Naive B cell (primary cell): ENCODE measurements around the gene MBOAT1. TPM values are rescaled to one million over a fixed set of nuclear protein-coding genes. Genes with fewer than 3 reads are reported as not detected.
A peak's percentile ranks its signal among the peaks of the same experiment; 100 is the strongest.
"Not testable (repeated sequence)": the region's sequence is repeated elsewhere in the genome, so short reads cannot be mapped to it uniquely, and the experiment has no call there.

Experiments used
- ATAC-seq, 2 donors: fragments of 150-1000 bp; cut with Tn5 transposase; 2 replicates each; pipeline ENCODE4 v1.10.0; 2021; ENCODE audit warnings: low read depth in 2 of 2, mild to moderate bottlenecking in 2 of 2, moderate library complexity in 2 of 2
- DNase-seq: peaks from one replicate; pipeline ENCODE4 v3.0.0; 2022
- H3K27ac Mint-ChIP-seq, 6 donors: one replicate each; pipeline ENCODE4 v1.8.0; 2020 to 2022; ENCODE audit warnings: mild to moderate bottlenecking in 6 of 6, mixed read lengths in 6 of 6, moderate library complexity in 5 of 6, inconsistent platforms in 2 of 6
- H3K27me3 Mint-ChIP-seq, 3 donors: one replicate each; pipeline ENCODE4 v1.8.0; 2021 to 2022; ENCODE audit warnings: mixed read lengths in 3 of 3, mild to moderate bottlenecking in 1 of 3
- H3K36me3 Mint-ChIP-seq, 2 donors: one replicate each; pipeline ENCODE4 v1.8.0; 2020 to 2022; ENCODE audit warnings: mixed read lengths in 2 of 2, inconsistent platforms in 1 of 2, mild to moderate bottlenecking in 1 of 2
- H3K4me1 Mint-ChIP-seq, 3 donors: one replicate each; pipeline ENCODE4 v1.8.0; 2020 to 2022; ENCODE audit warnings: mixed read lengths in 3 of 3, inconsistent platforms in 1 of 3, mild to moderate bottlenecking in 1 of 3, moderate library complexity in 1 of 3
- H3K4me3 Mint-ChIP-seq, 8 donors: one replicate each; pipeline ENCODE4 v1.8.0; 2020 to 2022; ENCODE audit warnings: mild to moderate bottlenecking in 8 of 8, mixed read lengths in 8 of 8, moderate library complexity in 8 of 8, inconsistent platforms in 2 of 8
- H3K9me3 Mint-ChIP-seq, 7 donors: one replicate each; pipeline ENCODE4 v1.8.0; 2020 to 2022; ENCODE audit warnings: mixed read lengths in 7 of 7, mild to moderate bottlenecking in 5 of 7, inconsistent platforms in 2 of 7, moderate library complexity in 1 of 7
- polyA plus RNA-seq, 6 donors: library from polyadenylated mRNA; unstranded; fragments of 300-500 nt; fragmentation: Illumina TruSeq; gene quantifications; one replicate each; pipeline ENCODE4 v1.2.3, GENCODE V29; 2021; ENCODE audit warnings: low read depth in 6 of 6

Gene MBOAT1
- polyA plus RNA-seq, 6 donors from 2014 or later: 0.14 to 1.4 (median 0.86) TPM

DNA sequence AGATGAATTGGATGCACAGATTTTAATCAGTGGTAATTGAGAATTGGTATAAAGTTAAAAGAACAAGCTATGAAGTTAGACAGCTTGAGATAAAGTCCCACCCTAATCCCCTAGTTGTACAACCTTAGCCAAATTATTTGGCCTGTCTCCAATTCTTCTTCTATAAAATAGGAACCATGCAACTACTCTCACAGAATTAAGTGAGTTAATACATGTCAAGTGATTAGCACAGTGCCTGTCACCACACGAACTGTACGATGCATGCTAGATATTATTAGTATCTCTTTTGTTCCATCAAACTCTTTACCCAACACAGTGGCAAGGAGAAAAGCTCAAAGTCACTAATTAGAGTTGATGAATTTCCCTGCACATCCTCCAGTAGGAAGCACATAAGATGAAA is 44.7 kb downstream of the MBOAT1 start:
- Mint-ChIP-seq H3K9me3 (no peaks in the 10 kb centered on the region), H3K4me1 (peaks cover 0 to 1% (median 0%) of the 10 kb centered on the region in 3 donors), H3K4me3 (no peak overlapping the region), H3K27me3 (no peaks in the 10 kb centered on the region), H3K36me3 (no peaks in the 10 kb centered on the region), H3K27ac (peak overlapping the region in 1 of 6 donors; percentile 1)
- ATAC-seq (no peak), DNase-seq (no peak)

DNA sequence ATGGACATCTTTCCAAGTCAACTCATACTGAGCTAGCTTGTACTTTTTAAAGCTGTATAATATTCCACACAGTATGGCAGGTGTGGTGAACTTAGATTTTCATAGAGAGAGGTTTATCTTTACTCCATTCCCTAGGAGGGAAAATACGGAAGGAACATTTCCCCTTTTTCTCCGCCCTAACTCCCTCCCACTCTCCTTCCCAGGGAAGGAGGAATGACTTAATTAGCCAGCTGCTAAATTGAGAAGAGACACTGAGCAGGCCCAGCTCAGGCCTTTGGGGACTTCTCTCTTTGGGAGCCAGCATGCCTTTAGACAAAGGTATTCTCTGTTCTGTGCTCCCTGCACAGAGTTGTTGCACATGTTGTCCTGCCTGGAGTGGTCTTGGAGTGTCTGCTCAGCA is 46.1 kb downstream of the MBOAT1 start:
- H3K4me3 Mint-ChIP-seq: no peak overlapping the region
- no peak overlapping the region for H3K27ac Mint-ChIP-seq
- no peaks in the 10 kb centered on the region for H3K27me3 Mint-ChIP-seq
- no peaks in the 10 kb centered on the region for H3K36me3 Mint-ChIP-seq
- no peaks in the 10 kb centered on the region for H3K9me3 Mint-ChIP-seq
- ATAC-seq (no peak), DNase-seq (no peak)
- H3K4me1 Mint-ChIP-seq: no peaks in the 10 kb centered on the region

DNA sequence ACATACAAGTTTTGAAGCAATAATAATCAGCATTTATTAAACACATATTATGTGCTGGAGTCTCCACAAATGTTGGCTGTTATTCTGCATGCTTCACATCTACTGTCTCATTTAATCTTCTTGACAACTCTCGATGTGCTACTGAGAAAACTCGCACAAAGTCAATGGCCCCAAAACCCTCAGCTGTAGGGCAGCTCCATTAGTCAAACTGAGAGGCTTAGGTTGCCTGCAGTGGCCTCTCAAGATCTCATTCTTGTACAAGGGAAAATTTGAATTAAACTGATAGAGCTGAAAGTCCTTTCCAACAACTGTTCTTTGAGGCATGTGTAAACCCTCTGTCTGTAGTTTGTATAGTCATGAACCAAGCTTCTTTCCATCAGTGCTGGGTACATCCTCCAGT is 49.8 kb downstream of the MBOAT1 start:
- Mint-ChIP-seq H3K36me3 (no peaks in the 10 kb centered on the region), H3K4me1 (no peaks in the 10 kb centered on the region), H3K27me3 (no peaks in the 10 kb centered on the region)

DNA sequence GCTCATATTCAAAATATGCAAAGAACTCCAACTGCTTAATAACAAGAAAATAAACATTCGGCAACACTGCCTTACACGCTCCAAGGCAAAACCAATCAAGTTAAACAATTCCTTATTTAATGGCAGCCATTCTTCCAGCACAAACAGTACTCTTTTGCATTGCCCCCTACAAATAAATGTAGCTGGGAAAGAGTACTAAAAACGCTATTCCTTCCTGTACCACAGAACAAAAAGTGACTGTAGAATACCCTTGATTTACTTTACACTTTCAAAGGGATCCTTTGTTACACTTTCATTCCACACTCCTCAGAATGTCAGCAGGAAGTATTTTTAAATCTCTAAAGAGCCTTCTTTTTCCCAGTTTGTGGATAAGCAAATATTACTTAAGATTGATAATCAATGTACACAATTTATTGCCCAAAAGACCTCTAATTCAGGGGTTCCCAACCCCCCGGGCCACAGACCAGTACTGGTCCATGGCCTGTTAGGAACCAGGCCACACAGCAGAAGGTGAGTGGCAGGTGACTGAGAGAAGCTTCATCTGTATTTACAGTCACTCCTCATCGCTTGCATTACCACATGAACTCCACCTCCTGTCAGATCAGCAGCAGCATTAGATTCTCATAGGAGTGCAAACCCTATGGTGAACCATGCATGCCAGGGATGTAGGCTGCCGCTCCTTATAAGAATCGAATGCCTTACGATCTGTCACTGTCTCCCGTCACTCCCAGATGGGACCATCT is 51.6 kb downstream of the MBOAT1 start:
- DNase-seq (no peak), ATAC-seq (no peak)
- no peaks in the 10 kb centered on the region for H3K4me1 Mint-ChIP-seq
- H3K27me3 Mint-ChIP-seq: no peaks in the 10 kb centered on the region
- H3K4me3 Mint-ChIP-seq: no peak overlapping the region
- peak overlapping the region in 1 of 6 donors; percentile 5 for H3K27ac Mint-ChIP-seq
- H3K36me3 Mint-ChIP-seq: no peaks in the 10 kb centered on the region
- no peaks in the 10 kb centered on the region for H3K9me3 Mint-ChIP-seq

More for the DNA sequence above, 49.8 kb downstream of the MBOAT1 start:
- no peak for ATAC-seq
- no peak for DNase-seq
- H3K4me3 Mint-ChIP-seq: no peak overlapping the region
- H3K27ac Mint-ChIP-seq: no peak overlapping the region
- no peaks in the 10 kb centered on the region for H3K9me3 Mint-ChIP-seq

DNA sequence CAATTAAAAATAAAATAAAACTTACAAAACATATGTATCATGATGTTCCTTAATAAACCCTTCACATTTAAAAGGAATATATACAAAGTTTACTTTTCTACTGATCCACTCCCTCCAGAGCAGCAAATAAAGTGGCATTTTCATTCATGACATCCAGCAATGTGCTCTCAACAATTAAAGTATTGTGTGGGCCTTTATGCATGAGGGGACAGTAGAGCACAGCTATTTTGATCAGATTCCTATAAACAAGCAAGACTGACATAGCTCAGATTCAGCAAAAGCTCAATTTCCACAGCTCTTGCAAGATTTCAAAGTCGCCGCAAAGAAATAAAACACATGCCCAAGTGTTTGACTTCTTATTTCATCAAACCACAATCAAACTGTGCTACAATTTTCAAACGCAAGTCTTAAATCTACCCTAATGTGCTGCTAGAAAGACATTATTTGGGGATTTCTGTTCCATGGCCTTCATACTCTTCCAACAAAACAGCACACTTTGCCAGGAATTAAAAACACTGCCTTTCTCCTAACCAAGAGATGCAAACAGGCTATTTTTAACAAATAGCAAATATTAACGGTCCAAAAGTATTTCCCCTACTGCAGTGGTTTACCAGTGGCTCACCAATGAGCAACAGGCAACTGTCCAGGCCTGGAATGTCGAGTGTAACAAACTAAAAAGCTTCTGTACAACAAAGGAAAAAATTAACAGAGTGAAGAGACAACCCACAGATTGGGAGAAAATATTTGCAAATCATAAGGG is 52.3 kb downstream of the MBOAT1 start:
- H3K36me3 Mint-ChIP-seq: no peaks in the 10 kb centered on the region
- H3K9me3 Mint-ChIP-seq: no peaks in the 10 kb centered on the region
- H3K27ac Mint-ChIP-seq: no peak overlapping the region
- DNase-seq: no peak
- no peaks in the 10 kb centered on the region for H3K27me3 Mint-ChIP-seq
- no peaks in the 10 kb centered on the region for H3K4me1 Mint-ChIP-seq
- ATAC-seq: no peak
- no peak overlapping the region for H3K4me3 Mint-ChIP-seq

DNA sequence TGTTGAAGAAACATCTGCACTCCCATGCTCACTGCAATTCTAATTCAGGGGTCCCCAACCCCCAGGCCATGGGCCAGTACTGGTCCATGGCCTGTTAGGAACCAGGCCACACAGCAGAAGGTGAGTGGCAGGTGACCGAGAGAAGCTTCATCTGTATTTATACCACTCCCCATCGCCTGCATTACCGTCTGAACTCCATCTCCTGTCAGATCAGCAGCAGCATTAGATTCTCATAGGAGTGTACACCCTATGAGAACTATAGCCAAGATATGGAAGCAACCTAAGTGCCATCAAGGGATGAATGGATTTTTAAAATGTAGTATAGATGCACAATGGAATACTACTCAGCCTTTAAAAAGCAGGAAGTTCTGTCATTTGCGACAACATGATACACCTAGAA is 53.2 kb downstream of the MBOAT1 start:
- DNase-seq: no peak

DNA sequence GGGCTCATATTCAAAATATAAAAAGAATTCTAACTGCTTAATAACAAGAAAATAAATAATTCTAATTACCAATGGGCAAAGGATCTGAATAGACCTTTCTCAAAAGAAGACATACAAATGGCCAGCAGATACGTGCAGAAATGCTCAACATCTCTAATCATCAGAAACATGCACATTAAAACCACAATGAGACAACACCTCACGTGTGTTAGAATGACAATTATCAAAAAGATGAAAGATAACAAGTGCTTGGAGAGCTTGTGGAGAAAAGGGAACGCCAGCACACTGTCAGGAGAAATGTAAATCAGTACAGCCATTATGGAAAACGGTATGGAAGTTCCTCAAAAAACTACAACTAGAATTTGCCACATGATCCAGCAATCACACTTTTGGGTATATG is 53.6 kb downstream of the MBOAT1 start:
- Mint-ChIP-seq H3K27ac (no peak overlapping the region), H3K9me3 (no peaks in the 10 kb centered on the region), H3K4me1 (no peaks in the 10 kb centered on the region), H3K4me3 (no peak overlapping the region), H3K36me3 (no peaks in the 10 kb centered on the region), H3K27me3 (no peaks in the 10 kb centered on the region)
- ATAC-seq (no peak), DNase-seq (no peak)

More for the DNA sequence above, 53.2 kb downstream of the MBOAT1 start:
- Mint-ChIP-seq H3K4me3 (no peak overlapping the region), H3K4me1 (no peaks in the 10 kb centered on the region), H3K36me3 (no peaks in the 10 kb centered on the region), H3K27me3 (no peaks in the 10 kb centered on the region), H3K27ac (peak overlapping the region in 2 of 6 donors; percentile 5 to 31), H3K9me3 (no peaks in the 10 kb centered on the region)
- ATAC-seq: no peak

DNA sequence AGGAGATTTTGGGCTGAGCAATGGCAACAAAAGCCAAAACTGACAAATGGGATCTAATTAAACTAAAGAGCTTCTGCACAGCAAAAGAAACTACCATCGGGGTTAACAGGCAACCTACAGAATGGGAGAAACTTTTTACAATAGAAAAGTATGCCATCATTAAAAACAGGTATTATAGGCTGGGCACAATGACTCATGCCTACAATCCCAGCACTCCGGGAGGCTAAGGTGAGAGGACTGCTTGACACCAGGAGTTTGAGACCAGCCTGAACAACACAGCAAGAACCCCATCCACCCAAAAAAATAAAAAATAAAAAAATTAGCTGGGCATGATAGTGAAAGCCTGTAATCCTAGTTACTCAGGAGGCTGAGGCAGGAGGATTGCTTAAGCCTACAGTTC is 55.4 kb downstream of the MBOAT1 start:
- Mint-ChIP-seq H3K4me1 (peaks cover 0 to 3% (median 0%) of the 10 kb centered on the region in 3 donors), H3K36me3 (peaks cover 0 to 1% of the 10 kb centered on the region in 2 donors), H3K27ac (no peak overlapping the region), H3K27me3 (no peaks in the 10 kb centered on the region), H3K4me3 (no peak overlapping the region), H3K9me3 (no peaks in the 10 kb centered on the region)
- ATAC-seq (no peak), DNase-seq (no peak)

DNA sequence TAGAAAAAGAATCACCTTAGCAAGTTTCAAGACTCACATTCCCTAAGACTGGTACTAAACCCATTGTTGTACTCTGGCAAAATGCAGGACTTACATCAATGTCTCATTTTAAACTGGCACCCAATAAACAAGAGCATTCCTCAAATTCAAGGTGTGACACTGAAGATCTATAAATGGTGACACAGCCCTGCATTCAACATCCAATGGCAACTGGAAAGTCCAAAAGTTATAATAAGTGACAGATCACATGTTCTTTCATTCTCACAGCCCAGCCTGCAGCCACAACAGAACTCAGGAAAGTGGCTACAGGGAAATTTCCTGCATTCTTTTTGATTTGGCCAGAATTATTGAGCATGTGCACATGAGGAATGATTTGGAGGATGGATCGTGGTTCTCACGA is 57.5 kb downstream of the MBOAT1 start:
- no peak for DNase-seq
- no peak overlapping the region for H3K27ac Mint-ChIP-seq
- peaks cover 4 to 7% of the 10 kb centered on the region in 2 donors for H3K36me3 Mint-ChIP-seq
- H3K9me3 Mint-ChIP-seq: no peaks in the 10 kb centered on the region
- peaks cover 0 to 3% (median 0%) of the 10 kb centered on the region in 3 donors for H3K4me1 Mint-ChIP-seq
- H3K4me3 Mint-ChIP-seq: no peak overlapping the region
- ATAC-seq: no peak
- H3K27me3 Mint-ChIP-seq: no peaks in the 10 kb centered on the region

DNA sequence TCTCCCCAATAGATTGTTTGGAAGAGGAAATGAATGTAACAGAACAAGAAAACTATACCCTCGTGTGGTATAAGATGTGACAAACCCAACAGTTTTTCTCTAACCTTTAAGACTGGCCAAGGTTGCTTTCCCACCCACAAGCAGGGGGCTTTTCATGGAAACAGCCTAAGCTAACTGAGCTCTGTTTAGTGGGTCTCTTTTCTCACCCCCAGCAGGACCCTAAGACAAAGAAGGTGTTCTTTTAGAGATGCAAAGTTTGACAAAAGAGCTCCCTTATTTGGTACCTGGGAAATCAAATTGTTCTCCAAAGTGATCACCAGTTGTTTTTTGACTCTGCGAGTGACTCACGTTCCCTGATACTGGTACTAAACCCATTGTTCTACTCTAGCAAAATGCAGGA is 59.1 kb downstream of the MBOAT1 start:
- ATAC-seq (no peak), DNase-seq (no peak)
- H3K4me1 Mint-ChIP-seq: peaks cover 0 to 3% (median 0%) of the 10 kb centered on the region in 3 donors
- H3K27ac Mint-ChIP-seq: no peak overlapping the region
- H3K9me3 Mint-ChIP-seq: no peaks in the 10 kb centered on the region
- no peaks in the 10 kb centered on the region for H3K27me3 Mint-ChIP-seq
- peaks cover 4 to 7% of the 10 kb centered on the region in 2 donors for H3K36me3 Mint-ChIP-seq
- no peak overlapping the region for H3K4me3 Mint-ChIP-seq

DNA sequence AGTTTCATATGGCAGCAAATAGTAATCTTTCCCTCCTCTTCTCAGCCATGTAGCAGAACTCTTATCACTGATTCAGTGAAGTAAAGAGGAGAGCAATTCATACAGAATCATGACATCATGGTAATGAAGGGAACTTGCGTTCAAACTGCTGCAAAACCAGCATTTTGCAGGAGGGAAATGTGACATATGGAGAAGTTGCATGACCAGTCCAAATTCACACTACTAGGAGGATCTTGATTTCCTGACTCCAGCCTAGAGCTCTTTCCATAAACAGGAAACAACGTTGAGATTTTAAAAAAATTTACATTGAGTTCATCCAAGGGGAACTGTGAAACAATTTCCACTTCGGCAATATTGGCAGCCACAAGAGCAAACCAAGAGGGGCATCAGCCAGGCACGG is 63.8 kb downstream of the MBOAT1 start:
- DNase-seq: no peak
- peaks cover 0 to 3% (median 0%) of the 10 kb centered on the region in 3 donors for H3K4me1 Mint-ChIP-seq
- peaks cover 4 to 15% of the 10 kb centered on the region in 2 donors for H3K36me3 Mint-ChIP-seq
- no peaks in the 10 kb centered on the region for H3K27me3 Mint-ChIP-seq
- peaks cover 0 to 10% (median 2%) of the 10 kb centered on the region in 7 donors for H3K9me3 Mint-ChIP-seq
- H3K4me3 Mint-ChIP-seq: no peak overlapping the region
- no peak for ATAC-seq
- no peak overlapping the region for H3K27ac Mint-ChIP-seq

DNA sequence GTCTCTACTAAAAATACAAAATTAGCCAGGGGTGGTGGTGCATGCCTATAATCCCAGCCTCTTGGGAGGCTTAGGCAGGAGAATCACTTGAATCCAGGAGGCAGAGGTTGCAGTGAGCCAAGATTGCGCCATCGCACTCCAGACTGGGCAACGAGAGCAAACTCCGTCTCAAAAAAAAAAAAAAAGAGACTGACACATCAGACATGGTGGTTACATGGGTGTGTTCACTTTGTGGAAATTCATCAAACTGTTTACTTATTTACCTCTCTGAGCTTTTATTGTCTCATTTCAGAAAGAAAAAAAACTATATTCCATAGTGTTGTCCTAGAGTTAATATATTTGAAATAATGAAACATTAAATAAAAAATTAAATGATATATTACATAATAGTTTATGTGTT is 64.8 kb downstream of the MBOAT1 start:
- peaks cover 0 to 1% (median 0%) of the 10 kb centered on the region in 3 donors for H3K4me1 Mint-ChIP-seq
- no peak overlapping the region for H3K4me3 Mint-ChIP-seq
- H3K36me3 Mint-ChIP-seq: peaks cover 4 to 15% of the 10 kb centered on the region in 2 donors
- no peak overlapping the region for H3K27ac Mint-ChIP-seq
- DNase-seq (no peak), ATAC-seq (no peak)
- H3K27me3 Mint-ChIP-seq: no peaks in the 10 kb centered on the region
- peaks cover 0 to 10% (median 2%) of the 10 kb centered on the region in 7 donors for H3K9me3 Mint-ChIP-seq

DNA sequence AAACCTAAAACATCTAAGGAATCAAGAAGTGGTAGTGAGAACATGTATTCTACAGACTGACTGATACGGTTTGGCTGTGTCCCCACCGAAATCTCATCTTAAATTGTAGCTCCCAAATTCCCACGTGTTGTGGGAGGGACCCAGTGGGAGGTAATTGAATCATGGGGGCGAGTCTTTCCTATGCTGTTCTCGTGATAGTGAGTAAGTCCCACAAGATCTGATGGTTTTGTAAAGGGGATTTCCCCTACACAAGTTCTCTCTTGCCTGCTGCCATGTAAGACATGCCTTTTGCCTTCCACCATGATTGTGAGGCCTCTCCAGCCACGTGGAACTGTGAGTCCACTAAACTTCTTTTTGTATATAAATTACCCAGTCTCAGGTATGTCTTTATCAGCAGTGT is 65.4 kb downstream of the MBOAT1 start:
- H3K27ac Mint-ChIP-seq, DNase-seq, H3K4me3 Mint-ChIP-seq, H3K27me3 Mint-ChIP-seq, H3K4me1 Mint-ChIP-seq, ATAC-seq: not testable (repeated sequence)
- Mint-ChIP-seq H3K9me3 (peaks cover 0 to 10% (median 2%) of the 10 kb centered on the region in 7 donors), H3K36me3 (peaks cover 4 to 14% of the 10 kb centered on the region in 2 donors)

DNA sequence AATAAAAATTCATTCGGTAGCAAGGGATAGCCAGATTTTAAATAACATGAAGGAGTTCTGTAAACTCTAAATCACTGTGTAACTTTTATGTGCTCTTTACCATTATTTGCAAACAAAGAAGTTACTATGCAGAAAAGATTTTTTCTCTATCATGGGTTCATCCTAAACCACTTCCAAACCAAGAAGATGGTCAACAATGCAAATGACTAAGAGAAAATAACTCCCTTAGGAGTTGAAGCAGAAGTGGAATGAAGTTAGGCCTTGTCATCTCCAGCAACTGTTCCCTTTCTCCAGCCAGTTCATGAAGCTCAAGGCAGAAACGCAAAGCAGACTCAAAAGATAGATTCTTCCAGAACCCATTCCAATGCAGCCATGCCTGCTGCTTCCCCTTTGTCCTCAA is 66.0 kb downstream of the MBOAT1 start:
- ATAC-seq (no peak), DNase-seq (no peak)
- Mint-ChIP-seq H3K4me1 (no peaks in the 10 kb centered on the region), H3K27ac (no peak overlapping the region), H3K36me3 (peaks cover 4 to 8% of the 10 kb centered on the region in 2 donors), H3K27me3 (no peaks in the 10 kb centered on the region), H3K4me3 (no peak overlapping the region), H3K9me3 (peaks cover 0 to 10% (median 2%) of the 10 kb centered on the region in 7 donors)
